Measurements from ENCODE around the gene ZBTB20. TPM values are rescaled to one million over a fixed set of nuclear protein-coding genes. Genes with fewer than 3 reads are reported as not detected.

Gene ZBTB20
- total and polyA plus RNA-seq, 4 donors, result 0.88 to 83.2 (median 20.4) TPM

- 79% methylated on average over 8 of the region's 8 CpGs for WGBS
- no peak for DNase-seq (ENCODE audit: low spot score)
- H3K4me1 ChIP-seq (ENCODE audit: control insufficient read depth in 4 of 4, insufficient read depth in 4 of 4, low read length in 3 of 4), result peaks cover 0 to 3% (median 0%) of the 10 kb centered on the region in 4 donors
- H3K27me3 ChIP-seq (ENCODE audit: control insufficient read depth in 4 of 4, insufficient read depth in 4 of 4, low read length in 3 of 4), result no peaks in the 10 kb centered on the region
- H3K9ac ChIP-seq (ENCODE audit: low read depth in 1 of 2, low read length in 2 of 2), result no peak overlapping the region
- H3K4me3 ChIP-seq (ENCODE audit: low read depth in 1 of 3, low read length in 3 of 3), result no peak overlapping the region
- no peak overlapping the region for H3K27ac ChIP-seq (ENCODE audit: low read depth in 1 of 2, low read length in 2 of 2)
- no peak for TF ChIP-seq TAF1 (conservative IDR thresholded peaks at IDR 0.05)
- no peak for TF ChIP-seq NR2F2 (IDR thresholded peaks at IDR 0.05)
- TF ChIP-seq ATF3 (IDR thresholded peaks at IDR 0.05), result no peak
- TF ChIP-seq REST (IDR thresholded peaks at IDR 0.05), result no peak
- TF ChIP-seq HNF4G (IDR thresholded peaks at IDR 0.05), result no peak
- TF ChIP-seq HNF4A (conservative IDR thresholded peaks at IDR 0.05), result no peak
- no peak for TF ChIP-seq FOXA2 (IDR thresholded peaks at IDR 0.05)
- no peak for TF ChIP-seq MAX (IDR thresholded peaks at IDR 0.05)
- no peak for TF ChIP-seq SP1 (IDR thresholded peaks at IDR 0.05)
- TF ChIP-seq FOXA1 (IDR thresholded peaks at IDR 0.05), result no peak
- TF ChIP-seq CTCF (IDR thresholded peaks at IDR 0.05; ENCODE audit: low read depth, low read length, missing input control), result no peak
- TF ChIP-seq YY1 (IDR thresholded peaks at IDR 0.05), result no peak
- TF ChIP-seq EGR1 (IDR thresholded peaks at IDR 0.05; ENCODE audit: low read depth in 2 of 2), result no peak
- no peak for TF ChIP-seq RAD21 (IDR thresholded peaks at IDR 0.05)
- no peak for TF ChIP-seq JUND (IDR thresholded peaks at IDR 0.05)
- no peak for TF ChIP-seq GABPA (IDR thresholded peaks at IDR 0.05 in 1 of 2, conservative IDR thresholded peaks at IDR 0.05 in 1 of 2)
- no peak for TF ChIP-seq RXRA (IDR thresholded peaks at IDR 0.05)
- TF ChIP-seq ZBTB33 (IDR thresholded peaks at IDR 0.05), result no peak
- H3K36me3 ChIP-seq (ENCODE audit: control insufficient read depth in 4 of 4, insufficient read depth in 3 of 4, low read depth in 1 of 4, low read length in 3 of 4), result peaks cover 6 to 22% (median 13%) of the 10 kb centered on the region in 4 donors
- H3K9me3 ChIP-seq (ENCODE audit: control insufficient read depth in 4 of 4, low read length in 3 of 4), result no peaks in the 10 kb centered on the region
Measured at GRCh38 chr3:114376516-114377185, 770.4 kb downstream of the ZBTB20 start.

Data from liver (tissue), 9 donors.